ENCODE results near the gene CCDC149. TPM values are rescaled to one million over a fixed set of nuclear protein-coding genes. Genes with fewer than 3 reads are reported as not detected.

Gene CCDC149
- total and polyA plus RNA-seq, 9 of the 15 experiments (the other 6 are each of a cell fraction or from before 2014, with no cell fraction given) = 0.04 to 0.18 TPM; not detected in 7

- intact Hi-C loops (cut with micrococcal nuclease) (no loop called here), in situ Hi-C loops (cut with MboI) (no loop called here)
- Histone ChIP-seq H3K27me3 (ENCODE audit: control insufficient read depth in 2 of 2, insufficient read depth in 2 of 2, low read length in 2 of 2) (peaks cover 0 to 12% of the 10 kb centered on the region in 2 experiments; a peak in 2 of 5 replicates), H3K79me2 (ENCODE audit: control insufficient read depth, insufficient read depth, low read length) (no peaks in the 10 kb centered on the region), H2AFZ (ENCODE audit: low read depth, low read length) (no peak overlapping the region), H3K4me2 (ENCODE audit: insufficient read depth, low read length) (no peak overlapping the region), H3K9ac (ENCODE audit: insufficient read depth in 1 of 2, low read depth in 2 of 2, low read length in 2 of 2) (no peak overlapping the region), H3K36me3 (ENCODE audit: control insufficient read depth, insufficient read depth, low read length) (no peaks in the 10 kb centered on the region), H3K9me1 (ENCODE audit: control insufficient read depth, insufficient read depth, low read length) (no peaks in the 10 kb centered on the region), H3K9me3 (replicated peaks; ENCODE audit: control insufficient read depth, insufficient read depth, low read depth, low read length) (no peaks in the 10 kb centered on the region), H4K20me1 (replicated peaks; ENCODE audit: control insufficient read depth, insufficient read depth, low read length) (no peaks in the 10 kb centered on the region), H3K27ac (ENCODE audit: extremely low read depth, low read depth, low read length) (no peak overlapping the region), H3K4me3 (no peak overlapping the region), H3K4me1 (replicated peaks in 1 of 2; ENCODE audit: control insufficient read depth in 2 of 2, insufficient read depth in 2 of 2, low read length in 2 of 2) (no peaks in the 10 kb centered on the region)
- CTCF ChIA-PET (ENCODE audit: low intra/inter-chr PET ratio) = no interaction called here
- ATAC-seq (no peak), DNase-seq (ENCODE audit: extremely low read depth in 1 of 4, low spot score in 3 of 4) (no peak), FAIRE-seq (no peak)
- POLR2A ChIA-PET = no interaction called here
- 2% methylated on average over 3 of the region's 3 CpGs for WGBS (ENCODE audit: insufficient coverage, low coverage, missing lambda C conversion rate)
- BruUV-seq (replicated peaks) = no TSS peak
- TF ChIP-seq SIRT6 (IDR thresholded peaks at IDR 0.05; ENCODE audit: low read depth, low read length) (no peak), HCFC1 (IDR thresholded peaks at IDR 0.05; ENCODE audit: low read depth, low read length) (no peak), ZEB2 (IDR thresholded peaks at IDR 0.05) (no peak), NR1H2 (CRISPR knock-in tag; IDR thresholded peaks at IDR 0.05) (no peak), NFE2 (IDR thresholded peaks at IDR 0.05; ENCODE audit: low read depth) (no peak), JUND (IDR thresholded peaks at IDR 0.05; ENCODE audit: borderline replicate concordance, low read depth, low read length) (no peak), JUND (tag; IDR thresholded peaks at IDR 0.05; ENCODE audit: borderline replicate concordance, low read depth, low read length) (no peak), BRCA1 (IDR thresholded peaks at IDR 0.05) (no peak), BRCA1 (CRISPR knock-in tag; IDR thresholded peaks at IDR 0.05) (no peak), ZMIZ1 (IDR thresholded peaks at IDR 0.05; ENCODE audit: low read depth in 2 of 2, low read length in 2 of 2) (no peak), THRAP3 (IDR thresholded peaks at IDR 0.05; ENCODE audit: borderline replicate concordance) (no peak), ZZZ3 (IDR thresholded peaks at IDR 0.05) (no peak), NELFE (IDR thresholded peaks at IDR 0.05; ENCODE audit: insufficient read depth, insufficient read length) (no peak)
- TF ChIP-seq, protein P1, sequence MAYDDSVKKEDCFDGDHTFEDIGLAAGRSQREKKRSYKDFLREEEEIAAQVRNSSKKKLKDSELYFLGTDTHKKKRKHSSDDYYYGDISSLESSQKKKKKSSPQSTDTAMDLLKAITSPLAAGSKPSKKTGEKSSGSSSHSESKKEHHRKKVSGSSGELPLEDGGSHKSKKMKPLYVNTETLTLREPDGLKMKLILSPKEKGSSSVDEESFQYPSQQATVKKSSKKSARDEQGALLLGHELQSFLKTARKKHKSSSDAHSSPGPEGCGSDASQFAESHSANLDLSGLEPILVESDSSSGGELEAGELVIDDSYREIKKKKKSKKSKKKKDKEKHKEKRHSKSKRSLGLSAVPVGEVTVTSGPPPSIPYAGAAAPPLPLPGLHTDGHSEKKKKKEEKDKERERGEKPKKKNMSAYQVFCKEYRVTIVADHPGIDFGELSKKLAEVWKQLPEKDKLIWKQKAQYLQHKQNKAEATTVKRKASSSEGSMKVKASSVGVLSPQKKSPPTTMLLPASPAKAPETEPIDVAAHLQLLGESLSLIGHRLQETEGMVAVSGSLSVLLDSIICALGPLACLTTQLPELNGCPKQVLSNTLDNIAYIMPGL (CRISPR knock-in tag; IDR thresholded peaks at IDR 0.05) = no peak
- TF ChIP-seq, protein P2, sequence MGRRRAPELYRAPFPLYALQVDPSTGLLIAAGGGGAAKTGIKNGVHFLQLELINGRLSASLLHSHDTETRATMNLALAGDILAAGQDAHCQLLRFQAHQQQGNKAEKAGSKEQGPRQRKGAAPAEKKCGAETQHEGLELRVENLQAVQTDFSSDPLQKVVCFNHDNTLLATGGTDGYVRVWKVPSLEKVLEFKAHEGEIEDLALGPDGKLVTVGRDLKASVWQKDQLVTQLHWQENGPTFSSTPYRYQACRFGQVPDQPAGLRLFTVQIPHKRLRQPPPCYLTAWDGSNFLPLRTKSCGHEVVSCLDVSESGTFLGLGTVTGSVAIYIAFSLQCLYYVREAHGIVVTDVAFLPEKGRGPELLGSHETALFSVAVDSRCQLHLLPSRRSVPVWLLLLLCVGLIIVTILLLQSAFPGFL (CRISPR knock-in tag; IDR thresholded peaks at IDR 0.05) = no peak
These were observed 16.8 kb downstream of the CCDC149 start for GRCh38 chr4:24896056-24896455.
